ENCODE data around the gene CDH22. TPM values are rescaled to one million over a fixed set of nuclear protein-coding genes. Genes with fewer than 3 reads are reported as not detected.

The CDH22 gene
- total RNA-seq, 1 donor from 2014 or later: 1.3 TPM

- peaks cover 12% of the 10 kb centered on the region for H3K27me3 Mint-ChIP-seq
- H3K9me3 Mint-ChIP-seq: no peaks in the 10 kb centered on the region
- no peak for DNase-seq (ENCODE audit: extremely low spot score, unreplicated experiment)
- H3K36me3 Mint-ChIP-seq: no peaks in the 10 kb centered on the region
- H3K27ac Mint-ChIP-seq: no peak overlapping the region
- peaks cover 14% of the 10 kb centered on the region for H3K4me1 Mint-ChIP-seq (ENCODE audit: unreplicated experiment)
- TF ChIP-seq CTCF (conservative IDR thresholded peaks at IDR 0.05): no peak
- no peak overlapping the region for H3K4me3 Mint-ChIP-seq
These were observed 24.3 kb upstream of the CDH22 start for GRCh38 chr20:46332373-46333160.

- H3K4me3 Mint-ChIP-seq: no peak overlapping the region
- H3K9me3 Mint-ChIP-seq: no peaks in the 10 kb centered on the region
- no peak for TF ChIP-seq CTCF (conservative IDR thresholded peaks at IDR 0.05)
- peaks cover 12% of the 10 kb centered on the region for H3K27me3 Mint-ChIP-seq
- H3K4me1 Mint-ChIP-seq (ENCODE audit: unreplicated experiment): peaks cover 14% of the 10 kb centered on the region
- DNase-seq (ENCODE audit: extremely low spot score, unreplicated experiment): no peak
- H3K36me3 Mint-ChIP-seq: no peaks in the 10 kb centered on the region
- no peak overlapping the region for H3K27ac Mint-ChIP-seq
These were observed 23.5 kb upstream of the CDH22 start for GRCh38 chr20:46331611-46332361.

- no peak for DNase-seq (ENCODE audit: extremely low spot score, unreplicated experiment)
- TF ChIP-seq CTCF (conservative IDR thresholded peaks at IDR 0.05): no peak
- peaks cover 14% of the 10 kb centered on the region for H3K4me1 Mint-ChIP-seq (ENCODE audit: unreplicated experiment)
- no peak overlapping the region for H3K4me3 Mint-ChIP-seq
- H3K9me3 Mint-ChIP-seq: no peaks in the 10 kb centered on the region
- H3K27me3 Mint-ChIP-seq: peaks cover 15% of the 10 kb centered on the region
- H3K27ac Mint-ChIP-seq: no peak overlapping the region
- H3K36me3 Mint-ChIP-seq: no peaks in the 10 kb centered on the region
These were observed 22.6 kb upstream of the CDH22 start for GRCh38 chr20:46330831-46331371.

- H3K27me3 Mint-ChIP-seq: peaks cover 17% of the 10 kb centered on the region
- no peaks in the 10 kb centered on the region for H3K9me3 Mint-ChIP-seq
- no peak for DNase-seq (ENCODE audit: extremely low spot score, unreplicated experiment)
- no peak overlapping the region for H3K27ac Mint-ChIP-seq
- no peaks in the 10 kb centered on the region for H3K36me3 Mint-ChIP-seq
- TF ChIP-seq CTCF (conservative IDR thresholded peaks at IDR 0.05): no peak
- H3K4me1 Mint-ChIP-seq (ENCODE audit: unreplicated experiment): peaks cover 14% of the 10 kb centered on the region
- H3K4me3 Mint-ChIP-seq: no peak overlapping the region
These were observed 21.9 kb upstream of the CDH22 start for GRCh38 chr20:46330072-46330763.

- no peak overlapping the region for H3K4me3 Mint-ChIP-seq
- TF ChIP-seq CTCF (conservative IDR thresholded peaks at IDR 0.05): no peak
These were observed 20.0 kb upstream of the CDH22 start for GRCh38 chr20:46328200-46328882.

More at GRCh38 chr20:46328200-46328882, 20.0 kb upstream of the CDH22 start:
- Mint-ChIP-seq H3K36me3 (no peaks in the 10 kb centered on the region), H3K4me1 (ENCODE audit: unreplicated experiment) (peaks cover 14% of the 10 kb centered on the region), H3K27me3 (peaks cover 21% of the 10 kb centered on the region), H3K27ac (no peak overlapping the region), H3K9me3 (no peaks in the 10 kb centered on the region)
- DNase-seq (ENCODE audit: extremely low spot score, unreplicated experiment): no peak

All from type B pancreatic cell (in vitro differentiated cells).